GM21528 (cell line): ENCODE data around the gene SLC39A5.
A peak's percentile ranks its signal among the peaks of the same experiment; 100 is the strongest.

Source experiments
- ATAC-seq: cut with Tn5 transposase; IDR thresholded peaks from one replicate; pipeline ENCODE4 v1.9.1; 2021; ENCODE audit warnings: mild to moderate bottlenecking, moderate library complexity; ENCODE audit not compliant: unreplicated experiment, low FRiP score

Gene SLC39A5

GRCh38 chr12:56213878-56214277, 16.0 kb upstream of the SLC39A5 start:
- ATAC-seq: no peak

DNA sequence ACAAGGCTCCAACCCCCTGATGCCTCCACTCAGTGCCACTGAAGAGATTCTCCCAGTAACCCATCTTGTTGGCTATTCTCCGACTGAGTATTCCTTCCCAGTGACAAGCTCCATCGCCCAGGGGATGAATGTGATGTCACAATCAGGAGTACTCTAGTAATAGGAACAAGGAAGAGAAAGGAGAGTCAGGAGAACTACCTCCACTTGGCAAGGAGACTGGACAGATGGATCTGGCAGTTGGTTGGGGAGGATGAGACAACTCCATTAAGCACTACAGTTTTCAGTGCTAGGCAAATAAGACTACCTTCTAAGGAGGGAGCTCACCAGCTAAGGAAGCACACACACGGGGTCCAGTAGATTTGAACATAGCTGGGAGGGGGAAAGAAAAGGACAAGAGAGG, 13.4 kb upstream of the SLC39A5 start:
- no peak for ATAC-seq

GRCh38 chr12:56219840-56220239, 10.0 kb upstream of the SLC39A5 start:
- ATAC-seq: no peak

DNA sequence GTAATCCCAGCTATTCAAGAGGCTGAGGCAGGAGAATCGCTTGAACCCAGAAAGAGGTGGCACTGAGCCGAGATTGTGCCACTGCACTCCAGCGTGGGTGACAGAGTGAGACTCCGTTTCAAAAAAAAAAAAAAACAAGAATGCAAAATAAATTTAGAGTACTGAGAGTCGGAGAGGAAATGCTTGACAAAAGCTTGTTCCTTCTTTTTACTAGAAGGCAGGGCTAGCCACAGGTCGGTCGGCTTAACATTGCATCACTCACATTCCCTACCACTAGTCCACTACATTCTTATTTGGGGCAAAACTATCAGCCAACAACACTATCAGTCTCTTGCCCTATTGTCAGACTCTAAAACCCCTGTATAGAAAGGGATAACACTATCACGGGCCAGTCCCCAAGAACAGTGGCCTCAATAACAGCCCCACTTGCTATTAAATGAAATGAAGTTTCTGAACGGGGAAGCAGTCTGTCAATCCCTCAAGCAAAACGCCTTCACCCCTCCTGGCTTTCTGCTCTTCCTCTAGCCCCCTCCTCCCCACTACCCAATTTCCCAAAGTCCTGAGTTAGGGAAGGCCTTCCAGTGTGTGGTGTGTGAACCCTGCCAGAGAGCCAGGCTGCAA, 9.1 kb upstream of the SLC39A5 start:
- no peak for ATAC-seq

DNA sequence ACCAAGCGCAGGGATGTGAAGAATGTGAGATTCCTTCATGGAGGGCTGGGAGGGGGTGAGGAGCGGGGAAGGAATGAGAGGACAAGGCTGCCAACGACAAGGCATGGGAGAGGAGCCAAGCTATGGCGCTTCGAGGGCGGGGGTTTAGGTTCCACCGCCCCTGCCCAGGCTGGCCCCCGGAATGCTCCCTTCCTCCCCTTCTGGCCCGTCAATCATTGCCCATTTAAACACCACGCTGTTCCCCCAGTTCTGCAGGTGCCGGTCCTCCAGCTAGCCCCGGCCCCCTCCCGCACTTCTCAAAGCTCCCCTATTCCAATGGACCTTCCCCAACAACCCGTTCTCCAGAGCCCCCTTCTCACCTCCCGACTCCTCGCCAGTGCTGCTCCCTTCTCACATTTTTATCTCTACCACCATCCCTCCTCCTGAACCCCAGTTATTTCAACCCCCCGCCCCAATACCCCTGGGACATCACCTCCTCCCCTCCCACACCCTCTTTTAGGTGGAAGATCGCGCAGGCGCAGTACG, 8.6 kb upstream of the SLC39A5 start:
- peak; percentile 31 for ATAC-seq

- ATAC-seq: peak; percentile 81
Measured at GRCh38 chr12:56221757-56222530, 7.9 kb upstream of the SLC39A5 start, which contains the start of gene RNF41. RNF41 (minus strand) TSS chr12:56221922; CDS start chr12:56214047, 7,875 bp downstream.

DNA sequence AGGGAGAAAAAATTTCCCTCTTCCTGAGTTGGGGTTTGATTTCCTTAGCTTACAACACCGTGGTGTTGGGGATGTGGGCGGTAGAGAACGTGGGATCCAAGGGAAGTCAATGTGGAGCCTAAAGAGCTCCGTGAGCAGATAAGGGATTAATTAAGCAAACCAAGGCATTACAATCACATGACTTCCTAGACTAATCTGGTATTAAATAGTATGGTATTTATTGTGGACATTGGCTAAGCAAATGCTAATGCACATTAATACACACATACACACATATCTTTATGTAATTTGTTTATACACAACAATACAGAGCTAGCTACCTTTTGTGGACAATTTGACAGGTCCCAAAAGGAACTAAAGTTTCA, 7.3 kb upstream of the SLC39A5 start:
- ATAC-seq: no peak

- ATAC-seq: no peak
Measured at GRCh38 chr12:56223571-56224101, 6.2 kb upstream of the SLC39A5 start.

GRCh38 chr12:56224102-56224701, 5.6 kb upstream of the SLC39A5 start, which contains the start of gene NABP2:
NABP2 (plus strand) TSS chr12:56224342; CDS start chr12:56224857, 515 bp downstream.
- ATAC-seq: peak; percentile 67

GRCh38 chr12:56224954-56225353, 4.9 kb upstream of the SLC39A5 start:
- ATAC-seq: no peak

DNA sequence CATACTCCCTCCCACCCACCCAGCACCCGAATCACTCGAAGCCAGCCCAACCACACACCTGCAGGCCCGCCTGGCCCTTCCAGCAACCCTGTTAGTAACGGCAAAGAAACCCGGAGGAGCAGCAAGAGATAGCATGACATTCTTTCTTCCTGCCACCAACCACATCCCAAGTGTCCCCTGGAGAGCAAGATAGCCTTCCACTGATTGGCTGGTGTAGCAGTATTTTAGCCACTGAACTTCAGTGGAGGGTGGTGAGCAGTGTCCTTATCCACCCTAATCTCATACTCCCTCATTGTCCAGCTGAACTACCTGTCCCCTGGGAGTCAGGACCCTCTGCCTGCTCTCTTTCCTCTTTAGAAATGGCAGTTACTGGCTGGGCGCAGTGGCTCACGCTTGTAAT, 769 bp upstream of the SLC39A5 start:
- ATAC-seq: no peak

GRCh38 chr12:56230432-56231183, 757 bp downstream of the SLC39A5 start:
- ATAC-seq: no peak

- ATAC-seq: no peak
Measured at GRCh38 chr12:56231184-56231582, 1.3 kb downstream of the SLC39A5 start.

DNA sequence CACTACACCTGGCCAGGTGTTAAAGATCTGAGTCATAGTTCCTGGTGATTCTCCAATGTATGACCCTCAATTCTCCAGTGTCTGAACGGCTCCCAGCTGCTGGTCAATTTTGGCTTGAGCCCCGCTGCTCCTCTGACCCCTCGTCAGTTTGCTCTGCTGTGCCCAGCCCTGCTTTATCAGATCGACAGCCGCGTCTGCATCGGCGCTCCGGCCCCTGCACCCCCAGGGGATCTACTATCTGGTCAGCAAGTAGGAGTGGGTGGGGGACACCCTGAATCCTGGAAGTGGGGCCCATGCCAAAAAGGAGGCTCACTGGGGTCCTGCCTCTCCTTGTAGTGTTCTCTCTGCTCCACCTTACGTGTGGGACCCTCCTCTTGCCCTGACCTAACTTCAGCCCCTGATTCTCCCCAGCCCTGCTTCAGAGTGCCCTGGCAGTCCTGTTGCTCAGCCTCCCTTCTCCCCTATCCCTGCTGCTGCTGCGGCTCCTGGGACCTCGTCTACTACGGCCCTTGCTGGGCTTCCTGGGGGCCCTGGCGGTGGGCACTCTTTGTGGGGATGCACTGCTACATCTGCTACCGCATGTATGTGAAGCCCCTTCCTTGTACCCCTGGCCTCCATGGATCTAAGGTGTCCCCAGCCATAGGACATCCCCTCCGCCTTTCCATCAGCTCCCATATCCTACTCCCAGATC, 5.0 kb downstream of the SLC39A5 start:
- no peak for ATAC-seq

- no peak for ATAC-seq
Measured at GRCh38 chr12:56236091-56236490, 6.2 kb downstream of the SLC39A5 start.

DNA sequence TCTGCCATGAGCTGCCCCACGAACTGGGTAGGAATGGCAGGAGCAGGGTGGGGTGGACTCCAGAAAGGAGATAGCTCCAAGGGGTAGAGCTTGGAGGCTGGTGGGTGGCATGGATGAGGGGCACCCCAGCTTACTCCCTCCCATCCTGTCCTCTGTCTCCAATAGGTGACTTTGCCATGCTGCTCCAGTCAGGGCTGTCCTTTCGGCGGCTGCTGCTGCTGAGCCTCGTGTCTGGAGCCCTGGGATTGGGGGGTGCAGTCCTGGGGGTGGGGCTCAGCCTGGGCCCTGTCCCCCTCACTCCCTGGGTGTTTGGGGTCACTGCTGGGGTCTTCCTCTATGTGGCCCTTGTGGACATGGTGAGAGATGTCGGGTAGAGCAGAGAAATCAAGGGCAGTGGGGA, 7.1 kb downstream of the SLC39A5 start:
- ATAC-seq: no peak

DNA sequence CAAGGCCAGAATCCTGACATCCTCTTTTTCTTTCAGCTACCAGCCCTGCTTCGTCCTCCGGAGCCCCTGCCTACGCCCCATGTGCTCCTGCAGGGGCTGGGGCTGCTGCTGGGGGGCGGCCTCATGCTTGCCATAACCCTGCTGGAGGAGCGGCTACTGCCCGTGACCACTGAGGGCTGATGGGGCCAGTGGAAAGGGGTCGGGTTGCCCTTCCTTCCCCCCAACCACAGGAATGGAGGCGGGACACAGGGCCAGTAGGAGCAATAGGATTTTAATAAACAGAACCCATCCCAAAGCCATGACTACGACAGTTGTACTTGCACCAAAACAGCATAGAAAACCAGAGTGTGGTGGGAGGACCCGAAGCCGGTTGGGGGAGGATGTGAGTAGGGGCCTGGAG, 7.7 kb downstream of the SLC39A5 start:
- ATAC-seq: no peak

DNA sequence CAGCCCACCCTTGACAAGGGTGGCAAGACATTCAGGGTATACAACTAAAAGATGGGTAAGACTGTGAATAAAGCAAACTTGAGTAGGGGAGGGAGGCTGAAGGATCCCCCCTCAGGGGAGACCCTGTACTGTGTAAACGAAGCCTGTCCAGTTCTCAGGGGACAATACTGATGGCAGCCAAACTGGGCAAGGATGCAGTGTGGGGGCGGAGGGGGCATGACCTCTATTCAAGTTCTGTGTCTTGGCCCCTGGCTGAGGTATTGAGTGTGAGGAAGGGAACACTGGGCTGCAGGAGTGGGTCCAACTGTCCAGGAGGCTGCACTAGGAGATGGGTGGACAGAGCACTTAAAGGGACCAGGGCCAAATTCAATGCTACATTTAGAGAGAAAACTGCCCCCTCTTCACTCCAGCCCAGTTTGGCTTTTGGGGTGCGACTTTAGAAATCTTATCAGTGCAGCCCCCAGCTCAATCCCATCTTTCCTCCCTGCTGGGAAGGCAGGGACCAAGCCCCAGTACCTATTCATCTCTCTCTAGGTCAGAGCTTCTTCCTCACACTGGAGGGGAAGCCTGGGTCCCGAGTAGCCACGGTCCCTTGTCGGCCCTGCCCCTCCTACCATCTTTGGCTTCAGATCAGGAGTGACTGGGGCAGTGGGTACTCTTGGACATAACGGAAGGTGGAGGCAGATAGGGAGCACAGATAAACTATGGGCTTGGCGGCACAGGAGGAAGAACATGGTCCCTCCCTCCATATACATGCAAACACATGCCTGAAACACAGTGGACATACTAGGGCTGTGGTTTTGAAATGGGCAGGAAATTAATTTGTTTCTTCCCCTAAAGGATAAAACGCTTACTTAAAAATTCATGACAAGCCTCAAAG, 11.8 kb downstream of the SLC39A5 start:
- ATAC-seq: no peak

DNA sequence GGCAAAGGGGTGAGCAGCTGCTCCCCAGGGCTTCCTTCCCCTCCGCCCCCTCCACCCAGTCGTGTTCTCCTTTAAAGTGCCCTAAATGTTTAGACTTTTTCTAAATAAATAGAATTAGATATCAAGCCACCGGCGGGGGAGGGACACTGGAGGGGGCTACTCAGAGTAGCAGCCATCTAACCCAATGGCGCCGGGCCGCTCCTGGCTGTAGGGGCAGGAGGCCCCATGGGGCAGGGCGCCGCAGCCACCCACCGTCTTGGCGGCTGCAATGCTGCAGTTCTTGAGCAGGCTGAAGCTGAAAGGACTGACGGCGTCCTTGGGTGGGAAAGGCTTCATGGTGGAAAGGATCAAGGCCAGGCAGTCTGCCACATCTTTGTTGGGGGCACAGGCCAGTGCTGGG, 13.1 kb downstream of the SLC39A5 start:
- no peak for ATAC-seq
